Chondrocyte (in vitro differentiated cells): Measurements from ENCODE around the gene GNAI2. TPM values are rescaled to one million over a fixed set of nuclear protein-coding genes. Genes with fewer than 3 reads are reported as not detected.
"Not testable (repeated sequence)": the region's sequence is repeated elsewhere in the genome, so short reads cannot be mapped to it uniquely, and the experiment has no call there.

Experiments used
- DNase-seq: peaks from one replicate; pipeline ENCODE4 v3.0.0; 2021; ENCODE audit warnings: mixed read lengths, low spot score
- H3K27ac Mint-ChIP-seq: one replicate; pipeline ENCODE4 v1.8.0; 2021; ENCODE audit warnings: mild to moderate bottlenecking, moderate library complexity, mixed read lengths; ENCODE audit not compliant: unreplicated experiment
- H3K27me3 Mint-ChIP-seq: 2 replicates; pipeline ENCODE4 v1.8.0; 2021; ENCODE audit warnings: low read depth, mixed read lengths
- H3K36me3 Mint-ChIP-seq: 2 replicates; pipeline ENCODE4 v1.8.0; 2021; ENCODE audit warnings: low read depth, mixed read lengths
- H3K4me1 Mint-ChIP-seq: 2 replicates; pipeline ENCODE4 v1.8.0; 2021; ENCODE audit warnings: low read depth, mild to moderate bottlenecking, mixed read lengths
- H3K4me3 Mint-ChIP-seq: one replicate; pipeline ENCODE4 v1.8.0; 2021; ENCODE audit warnings: mild to moderate bottlenecking, moderate library complexity, mixed read lengths; ENCODE audit not compliant: unreplicated experiment
- H3K9me3 Mint-ChIP-seq: 2 replicates; pipeline ENCODE4 v1.8.0; 2021; ENCODE audit warnings: low read depth, mixed read lengths
- CTCF ChIP-seq: fragments of 200-600 bp; sonication (generic); IDR thresholded peaks from 2 replicates; pipeline ENCODE4 v1.5.0; 2021; ENCODE audit warnings: antibody characterized with exemption, mild to moderate bottlenecking, moderate library complexity
- total RNA-seq: library from RNA; stranded (reverse); gene quantifications from 3 replicates; pipeline ENCODE4 v1.2.1, GENCODE V29; 2021

GNAI2 gene
- total RNA-seq, 1 donor from 2014 or later = 444 TPM

- H3K36me3 Mint-ChIP-seq = no peaks in the 10 kb centered on the region
- DNase-seq = no peak
These were observed 9.1 kb upstream of the GNAI2 start for GRCh38 chr3:50226888-50227389.

GRCh38 chr3:50227390-50228183 lies 8.4 kb upstream of the GNAI2 start:
- Mint-ChIP-seq H3K27ac (peak overlapping the region; percentile 93), H3K27me3 (peaks cover 9% of the 10 kb centered on the region), H3K36me3 (no peaks in the 10 kb centered on the region), H3K9me3 (no peaks in the 10 kb centered on the region), H3K4me1 (peaks cover 22% of the 10 kb centered on the region), H3K4me3 (peak overlapping the region; percentile 92)
- TF ChIP-seq CTCF = peak; percentile 95
- no peak for DNase-seq

More at GRCh38 chr3:50226888-50227389, 9.1 kb upstream of the GNAI2 start:
- H3K27ac Mint-ChIP-seq = peak overlapping the region; percentile 93
- H3K9me3 Mint-ChIP-seq = no peaks in the 10 kb centered on the region
- peaks cover 22% of the 10 kb centered on the region for H3K4me1 Mint-ChIP-seq
- TF ChIP-seq CTCF = no peak
- H3K4me3 Mint-ChIP-seq = peak overlapping the region; percentile 92
- peaks cover 9% of the 10 kb centered on the region for H3K27me3 Mint-ChIP-seq

GRCh38 chr3:50228184-50228763 lies 7.7 kb upstream of the GNAI2 start:
- H3K27me3 Mint-ChIP-seq, H3K36me3 Mint-ChIP-seq, H3K27ac Mint-ChIP-seq, DNase-seq, H3K9me3 Mint-ChIP-seq: not testable (repeated sequence)
- H3K4me1 Mint-ChIP-seq = peaks cover 22% of the 10 kb centered on the region
- peak overlapping the region; percentile 92 for H3K4me3 Mint-ChIP-seq

- Mint-ChIP-seq H3K27ac (no peak overlapping the region), H3K9me3 (no peaks in the 10 kb centered on the region), H3K36me3 (no peaks in the 10 kb centered on the region), H3K4me3 (no peak overlapping the region), H3K4me1 (peaks cover 22% of the 10 kb centered on the region), H3K27me3 (peaks cover 4% of the 10 kb centered on the region)
- no peak for TF ChIP-seq CTCF
- no peak for DNase-seq
These were observed 6.5 kb upstream of the GNAI2 start for GRCh38 chr3:50229490-50229889.

GRCh38 chr3:50230104-50230793 lies 5.8 kb upstream of the GNAI2 start:
- H3K27ac Mint-ChIP-seq = no peak overlapping the region
- DNase-seq = no peak
- H3K36me3 Mint-ChIP-seq = no peaks in the 10 kb centered on the region
- no peak for TF ChIP-seq CTCF
- no peak overlapping the region for H3K4me3 Mint-ChIP-seq
- no peaks in the 10 kb centered on the region for H3K9me3 Mint-ChIP-seq
- H3K27me3 Mint-ChIP-seq = no peaks in the 10 kb centered on the region
- peaks cover 22% of the 10 kb centered on the region for H3K4me1 Mint-ChIP-seq
